GM18502 (cell line): ENCODE results near the gene CCDC88B.

Source experiments
- ATAC-seq: cut with Tn5 transposase; IDR thresholded peaks from one replicate; pipeline ENCODE4 v1.9.1; 2021; ENCODE audit warnings: mild to moderate bottlenecking; ENCODE audit not compliant: unreplicated experiment, poor library complexity

Gene CCDC88B

GRCh38 chr11:64406221-64406946 is 66.4 kb downstream of the CCDC88B start:
- ATAC-seq: no peak
